Measurements from ENCODE around the gene REPIN1. TPM values are rescaled to one million over a fixed set of nuclear protein-coding genes. Genes with fewer than 3 reads are reported as not detected.

REPIN1 gene
- total RNA-seq, 1 donor, result 57.5 TPM

GRCh38 chr7:150365673-150366398 is 2.8 kb upstream of the REPIN1 start:
- H3K27ac ChIP-seq (ENCODE audit: low read depth, low read length), result no peak overlapping the region
- H3K4me2 ChIP-seq (ENCODE audit: insufficient read depth, low read length), result no peak overlapping the region
- H3K79me2 ChIP-seq (ENCODE audit: insufficient read depth, low read length), result peaks cover 17% of the 10 kb centered on the region
- DNase-seq (ENCODE audit: insufficient read length, low spot score, missing footprints), result no peak
- peaks cover 21% of the 10 kb centered on the region for H3K4me1 ChIP-seq (ENCODE audit: insufficient read depth, low read length)
- H3K36me3 ChIP-seq (ENCODE audit: insufficient read depth, low read length), result no peaks in the 10 kb centered on the region
- H2AFZ ChIP-seq (ENCODE audit: low read length), result no peak overlapping the region
- H3K4me3 ChIP-seq (ENCODE audit: insufficient read depth, low read length), result no peak overlapping the region
- H3K27me3 ChIP-seq (ENCODE audit: insufficient read depth, low read length), result no peaks in the 10 kb centered on the region
- peaks cover 13% of the 10 kb centered on the region for H4K20me1 ChIP-seq (ENCODE audit: insufficient read depth, low read length)
- no peak for TF ChIP-seq CTCF (IDR thresholded peaks at IDR 0.05; ENCODE audit: extremely low read depth, low read depth, low read length)
- no peaks in the 10 kb centered on the region for H3K9me3 ChIP-seq (ENCODE audit: low read depth, low read length)

DNA sequence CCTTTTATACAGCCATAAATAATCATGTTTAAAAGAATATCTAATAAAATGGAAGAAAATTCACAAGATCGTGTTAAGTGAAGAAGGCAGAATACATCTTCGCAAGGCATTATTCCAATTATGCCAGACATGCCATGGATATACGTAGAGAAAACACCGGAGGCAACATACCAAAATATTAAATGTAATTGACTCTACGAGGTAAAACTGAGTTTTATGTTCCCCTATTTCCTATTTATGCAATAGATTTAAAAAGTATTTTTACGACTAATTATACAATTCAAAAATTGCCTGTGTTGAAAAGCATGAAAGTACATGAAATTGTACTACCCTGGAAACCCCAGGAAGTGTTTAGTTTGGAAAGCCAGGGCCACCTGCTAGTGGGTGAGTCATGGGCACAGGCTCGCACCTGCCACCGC is 936 bp upstream of the REPIN1 start:
- Histone ChIP-seq H3K79me2 (ENCODE audit: insufficient read depth, low read length) (peaks cover 31% of the 10 kb centered on the region), H3K36me3 (ENCODE audit: insufficient read depth, low read length) (peaks cover 11% of the 10 kb centered on the region), H3K27me3 (ENCODE audit: insufficient read depth, low read length) (no peaks in the 10 kb centered on the region), H3K9me3 (ENCODE audit: low read depth, low read length) (no peaks in the 10 kb centered on the region), H2AFZ (ENCODE audit: low read length) (peak overlapping the region; percentile 92), H3K4me2 (ENCODE audit: insufficient read depth, low read length) (peak overlapping the region; percentile 100), H3K27ac (ENCODE audit: low read depth, low read length) (peak overlapping the region; percentile 65), H3K4me1 (ENCODE audit: insufficient read depth, low read length) (peaks cover 24% of the 10 kb centered on the region), H3K4me3 (ENCODE audit: insufficient read depth, low read length) (peak overlapping the region; percentile 93), H4K20me1 (ENCODE audit: insufficient read depth, low read length) (peaks cover 18% of the 10 kb centered on the region)
- peak; percentile 95 for DNase-seq (ENCODE audit: insufficient read length, low spot score, missing footprints)
- no peak for TF ChIP-seq CTCF (IDR thresholded peaks at IDR 0.05; ENCODE audit: extremely low read depth, low read depth, low read length)

DNA sequence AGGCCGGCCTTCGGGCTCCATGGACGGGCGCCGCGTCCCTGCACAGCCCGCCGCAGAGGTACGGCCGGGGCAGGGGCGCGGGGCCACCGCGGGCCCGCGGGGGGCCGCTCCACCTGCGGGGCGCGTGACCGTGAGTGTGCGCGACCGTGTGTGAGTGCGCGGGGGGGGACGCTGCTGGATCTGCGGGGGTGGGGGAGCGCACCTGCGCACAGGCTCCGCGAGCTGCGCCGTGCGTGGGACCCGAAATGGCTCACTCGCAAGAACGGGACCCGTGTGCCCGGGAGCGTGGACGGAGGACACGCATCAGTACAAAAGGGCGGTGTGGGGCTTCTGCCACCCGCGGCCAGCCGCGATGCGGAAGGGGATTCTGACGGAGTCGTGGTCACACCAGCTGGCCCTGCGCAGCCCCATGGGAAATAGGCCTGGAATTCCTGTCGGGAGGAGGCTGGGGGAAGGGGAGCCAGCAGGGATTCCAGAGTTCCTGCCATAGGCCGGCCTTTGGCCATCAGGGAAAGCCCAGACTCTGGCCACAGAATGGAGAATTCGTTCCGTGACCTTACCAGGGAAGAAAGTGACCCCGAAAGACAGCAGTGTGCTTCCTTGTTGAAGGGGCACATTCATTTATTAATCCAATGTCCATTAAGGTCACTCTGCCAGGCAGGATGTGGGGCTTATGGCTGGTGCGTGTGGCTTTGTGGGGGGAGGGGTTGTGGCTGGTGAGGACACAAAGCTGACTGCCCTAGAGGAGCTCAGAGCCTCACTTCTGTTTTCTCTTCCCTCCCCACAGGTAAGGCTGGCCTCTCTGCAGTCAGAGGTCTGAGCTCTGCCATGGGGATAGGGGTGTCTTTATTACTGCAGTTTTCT is 494 bp downstream of the REPIN1 start:
- no peak for TF ChIP-seq CTCF (IDR thresholded peaks at IDR 0.05; ENCODE audit: extremely low read depth, low read depth, low read length)
- peak overlapping the region; percentile 100 for H3K4me2 ChIP-seq (ENCODE audit: insufficient read depth, low read length)
- H2AFZ ChIP-seq (ENCODE audit: low read length), result peak overlapping the region; percentile 92
- peak overlapping the region; percentile 93 for H3K4me3 ChIP-seq (ENCODE audit: insufficient read depth, low read length)
- H4K20me1 ChIP-seq (ENCODE audit: insufficient read depth, low read length), result peaks cover 27% of the 10 kb centered on the region
- H3K4me1 ChIP-seq (ENCODE audit: insufficient read depth, low read length), result peaks cover 24% of the 10 kb centered on the region
- H3K36me3 ChIP-seq (ENCODE audit: insufficient read depth, low read length), result peaks cover 23% of the 10 kb centered on the region
- no peaks in the 10 kb centered on the region for H3K27me3 ChIP-seq (ENCODE audit: insufficient read depth, low read length)
- peak overlapping the region; percentile 86 for H3K27ac ChIP-seq (ENCODE audit: low read depth, low read length)
- DNase-seq (ENCODE audit: insufficient read length, low spot score, missing footprints), result peak; percentile 98
- H3K9me3 ChIP-seq (ENCODE audit: low read depth, low read length), result no peaks in the 10 kb centered on the region
- H3K79me2 ChIP-seq (ENCODE audit: insufficient read depth, low read length), result peaks cover 46% of the 10 kb centered on the region
